HG03565 (cell line): ENCODE measurements around the gene ARPC1A.
"Not testable (repeated sequence)": the region's sequence is repeated elsewhere in the genome, so short reads cannot be mapped to it uniquely, and the experiment has no call there.

Experiments
- ATAC-seq: cut with Tn5 transposase; IDR thresholded peaks from one replicate; pipeline ENCODE4 v1.9.1; 2021; ENCODE audit warnings: mild to moderate bottlenecking, moderate library complexity; ENCODE audit not compliant: unreplicated experiment

Gene ARPC1A

GRCh38 chr7:99407872-99408378 lies 82.2 kb downstream of the ARPC1A start:
- no peak for ATAC-seq

GRCh38 chr7:99408379-99409191 lies 82.9 kb downstream of the ARPC1A start, which contains the start of the genes BUD31 and PDAP1:
BUD31 (plus strand) TSS chr7:99408969; CDS start chr7:99411093, 2,124 bp downstream.
PDAP1 (minus strand) TSS chr7:99408597; CDS start chr7:99408548, 49 bp downstream.
- ATAC-seq: peak; percentile 72

GRCh38 chr7:99409192-99409572 lies 83.5 kb downstream of the ARPC1A start:
- no peak for ATAC-seq

- no peak for ATAC-seq
Observed at GRCh38 chr7:99409806-99410205, 84.1 kb downstream of the ARPC1A start.

- no peak for ATAC-seq
Observed at GRCh38 chr7:99410635-99411034, 84.9 kb downstream of the ARPC1A start.

GRCh38 chr7:99415513-99416127 lies 89.9 kb downstream of the ARPC1A start:
- not testable (repeated sequence) for ATAC-seq
